Neural cell (in vitro differentiated cells): ENCODE results near the gene AMBP. TPM values are rescaled to one million over a fixed set of nuclear protein-coding genes. Genes with fewer than 3 reads are reported as not detected.

Source experiments
- H2AFZ ChIP-seq: fragments of 200-600, 300-800 bp; sonication (generic), shearing (Covaris generic); 2 replicates; pipeline ENCODE4 v1.6.0; 2014; ENCODE audit warnings: low read depth, mild to moderate bottlenecking, antibody characterized with exemption, low read length, moderate library complexity
- H3F3A ChIP-seq: fragments of 200-600 bp; shearing (Covaris generic); 2 replicates; pipeline ENCODE4 v1.6.1; 2016; ENCODE audit warnings: mild to moderate bottlenecking, moderate library complexity, mixed read lengths, antibody characterized with exemption, low read length; ENCODE audit not compliant: insufficient read depth, poor library complexity, severe bottlenecking
- H3K27ac ChIP-seq: fragments of 200-600, 300-800 bp; sonication (generic), shearing (Covaris generic); 2 replicates; pipeline ENCODE4 v1.5.1; 2014; ENCODE audit warnings: mild to moderate bottlenecking, low read length, moderate library complexity
- H3K27me3 ChIP-seq: fragments of 300-800, 200-600 bp; sonication (generic), shearing (Covaris generic); 2 replicates; pipeline ENCODE4 v1.6.0; 2014; ENCODE audit warnings: mild to moderate bottlenecking, low read depth, low read length, moderate library complexity; ENCODE audit not compliant: insufficient read depth
- H3K36me3 ChIP-seq: fragments of 300-800, 200-600 bp; sonication (generic), shearing (Covaris generic); 2 replicates; pipeline ENCODE4 v1.5.1; 2014; ENCODE audit warnings: mild to moderate bottlenecking, antibody characterized with exemption, low read length, moderate library complexity; ENCODE audit not compliant: insufficient read depth
- H3K4me2 ChIP-seq: fragments of 300-800, 200-600 bp; sonication (generic), shearing (Covaris generic); 2 replicates; pipeline ENCODE4 v1.6.0; 2014; ENCODE audit warnings: mild to moderate bottlenecking, low read length
- H3K4me3 ChIP-seq: fragments of 300-800, 200-600 bp; sonication (generic), shearing (Covaris generic); 2 replicates; pipeline ENCODE4 v1.5.1; 2014; ENCODE audit warnings: mild to moderate bottlenecking, low read length, moderate library complexity
- H3K79me2 ChIP-seq: fragments of 200-600 bp; shearing (Covaris generic); replicated peaks from 2 replicates; pipeline ENCODE4 v1.6.0; 2014; ENCODE audit warnings: mild to moderate bottlenecking, low read length, moderate library complexity; ENCODE audit not compliant: insufficient read depth
- H3K9ac ChIP-seq: fragments of 300-800, 200-600 bp; sonication (generic), shearing (Covaris generic); 2 replicates; pipeline ENCODE4 v1.6.1; 2016; ENCODE audit warnings: mild to moderate bottlenecking, low read length, mixed read lengths
- H3K9me2 ChIP-seq: fragments of 200-600 bp; shearing (Covaris generic); 2 replicates; pipeline ENCODE4 v1.6.1; 2016; ENCODE audit warnings: mild to moderate bottlenecking, low read length, mixed read lengths; ENCODE audit not compliant: insufficient read depth
- H3K9me3 ChIP-seq: fragments of 200-600, 300-800 bp; sonication (generic), shearing (Covaris generic); 2 replicates; pipeline ENCODE4 v1.6.1; 2016; ENCODE audit warnings: mild to moderate bottlenecking, mixed run types, low read length, moderate library complexity, mixed read lengths
- H4K20me1 ChIP-seq: fragments of 200-600 bp; shearing (Covaris generic); 2 replicates; pipeline ENCODE4 v1.6.1; 2016; ENCODE audit warnings: mild to moderate bottlenecking, mixed run types; ENCODE audit not compliant: insufficient read depth
- CTCF ChIP-seq: fragments of 450-650 bp; IDR thresholded peaks from 2 replicates; pipeline ENCODE4 v1.5.1; 2014; ENCODE audit warnings: antibody characterized with exemption, mild to moderate bottlenecking, moderate library complexity; ENCODE audit not compliant: poor library complexity, severe bottlenecking
- EP300 ChIP-seq: fragments of 450-650 bp; conservative IDR thresholded peaks from 2 replicates; pipeline ENCODE4 v1.6.1; 2014; ENCODE audit warnings: antibody characterized with exemption, mild to moderate bottlenecking, moderate library complexity; ENCODE audit not compliant: poor library complexity, severe bottlenecking
- EZH2 ChIP-seq: fragments of 200-600, 300-800 bp; shearing (Covaris generic), sonication (generic); IDR thresholded peaks from 2 replicates; pipeline ENCODE4 v1.6.1; 2014; ENCODE audit warnings: antibody characterized with exemption, low read length, borderline replicate concordance, mild to moderate bottlenecking; ENCODE audit not compliant: insufficient read depth, poor library complexity, severe bottlenecking
- MXI1 ChIP-seq: fragments of 450-650 bp; conservative IDR thresholded peaks from 2 replicates; pipeline ENCODE4 v1.6.1; 2014; ENCODE audit warnings: antibody characterized with exemption, mild to moderate bottlenecking; ENCODE audit not compliant: poor library complexity, severe bottlenecking
- POLR2AphosphoS5 ChIP-seq: IDR thresholded peaks from 2 replicates; pipeline ENCODE4 v1.6.1; 2012
- RAD21 ChIP-seq: fragments of 450-650 bp; conservative IDR thresholded peaks from 2 replicates; pipeline ENCODE4 v1.6.1; 2014; ENCODE audit warnings: antibody characterized with exemption, mild to moderate bottlenecking, moderate library complexity
- REST ChIP-seq: IDR thresholded peaks from 2 replicates; pipeline ENCODE4 v1.6.1; 2012; ENCODE audit warnings: borderline replicate concordance
- SMC3 ChIP-seq: fragments of 450-650 bp; conservative IDR thresholded peaks from 2 replicates; pipeline ENCODE4 v1.6.1; 2014; ENCODE audit warnings: antibody characterized with exemption, mild to moderate bottlenecking, moderate library complexity; ENCODE audit not compliant: poor library complexity
- TAF1 ChIP-seq: IDR thresholded peaks from 2 replicates; pipeline ENCODE4 v1.6.1; 2012; ENCODE audit warnings: low read depth
- polyA plus RNA-seq: library from polyadenylated mRNA; depleted of rRNA; stranded (reverse); fragments of >200 nt; gene quantifications from 2 replicates; pipeline ENCODE4 v1.2.3, GENCODE V29; 2014

The AMBP gene
- polyA plus RNA-seq, 1 donor from 2014 or later, result not detected

DNA sequence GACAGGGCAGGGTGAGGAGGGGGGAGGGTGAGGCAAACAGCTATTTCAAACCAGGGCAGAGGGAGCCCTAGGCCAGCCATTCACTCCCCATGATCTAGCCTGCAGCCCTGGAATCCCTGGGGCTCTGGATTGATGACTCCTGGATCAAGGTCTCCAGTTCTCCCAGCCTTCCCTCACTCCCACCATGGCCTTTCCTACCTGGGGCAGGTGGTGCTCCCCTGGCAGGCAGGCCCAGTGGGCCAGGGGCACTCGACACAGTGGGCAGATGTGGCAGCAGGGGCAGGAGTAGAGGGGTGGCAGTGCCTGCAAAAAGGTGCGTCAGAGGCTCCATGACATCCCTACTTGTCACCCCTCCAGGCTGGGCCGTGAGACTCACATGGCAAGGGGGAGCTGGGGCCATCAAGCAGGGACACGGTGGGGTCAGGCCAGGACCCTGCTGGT is 15.0 kb upstream of the AMBP start:
- no peak overlapping the region for H3K4me3 ChIP-seq
- H3K9ac ChIP-seq, result no peak overlapping the region
- no peak overlapping the region for H3K27ac ChIP-seq
- no peaks in the 10 kb centered on the region for H4K20me1 ChIP-seq
- H3K79me2 ChIP-seq, result no peaks in the 10 kb centered on the region
- peaks cover 15% of the 10 kb centered on the region for H3K27me3 ChIP-seq
- H3F3A ChIP-seq, result no peaks in the 10 kb centered on the region
- no peak overlapping the region for H2AFZ ChIP-seq
- no peaks in the 10 kb centered on the region for H3K9me2 ChIP-seq
- H3K36me3 ChIP-seq, result no peaks in the 10 kb centered on the region
- TF ChIP-seq MXI1 (no peak), REST (no peak), SMC3 (no peak), EZH2 (no peak), TAF1 (no peak)
- no peak overlapping the region for H3K4me2 ChIP-seq
- H3K9me3 ChIP-seq, result no peaks in the 10 kb centered on the region

DNA sequence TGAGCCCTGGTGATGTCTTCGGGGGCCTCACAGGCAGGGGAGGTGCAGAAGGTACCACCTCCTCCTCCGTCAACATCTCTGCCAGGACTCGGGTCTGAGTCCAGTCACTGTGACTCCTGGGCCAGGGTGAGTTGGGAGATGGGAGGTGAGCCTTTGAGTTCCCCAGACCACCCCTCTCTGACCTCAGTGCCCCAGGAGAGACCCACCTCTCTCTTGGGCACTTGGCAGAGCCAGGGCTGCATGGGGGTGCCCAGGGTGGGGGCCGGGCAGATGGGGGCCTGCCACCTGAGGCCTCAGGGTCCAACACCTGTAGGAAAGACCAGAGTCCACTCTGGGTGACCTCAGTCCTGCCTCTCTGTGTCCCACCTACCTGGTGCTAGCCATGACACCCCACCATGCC is 14.2 kb upstream of the AMBP start:
- H2AFZ ChIP-seq, result no peak overlapping the region

More for the DNA sequence above, 14.2 kb upstream of the AMBP start:
- Histone ChIP-seq H3K27me3 (peaks cover 8% of the 10 kb centered on the region), H3K79me2 (no peaks in the 10 kb centered on the region), H3K27ac (no peak overlapping the region), H3K4me3 (no peak overlapping the region), H3K9ac (no peak overlapping the region), H3F3A (no peaks in the 10 kb centered on the region), H3K9me2 (no peaks in the 10 kb centered on the region), H4K20me1 (no peaks in the 10 kb centered on the region), H3K4me2 (no peak overlapping the region), H3K9me3 (no peaks in the 10 kb centered on the region), H3K36me3 (no peaks in the 10 kb centered on the region)
- TF ChIP-seq POLR2AphosphoS5 (no peak), REST (no peak), SMC3 (no peak), MXI1 (no peak), EP300 (no peak), CTCF (no peak), RAD21 (no peak), TAF1 (no peak), EZH2 (no peak)
